Fibroblast of lung (primary cell): ENCODE data around the gene GPC5. TPM values are rescaled to one million over a fixed set of nuclear protein-coding genes. Genes with fewer than 3 reads are reported as not detected.
A peak's percentile ranks its signal among the peaks of the same experiment; 100 is the strongest.

Source experiments
- DNase-seq, 2 donors: peaks; one replicate each; pipeline versions ENCODE4 v3.0.0 to v3.0.0-alpha.2; 2010; ENCODE audit warnings: low read depth in 2 of 2
- H2AFZ ChIP-seq: 2 replicates; pipeline ENCODE4 v1.5.1; 2012; ENCODE audit warnings: low read length, control low read depth, inconsistent platforms
- H3K27ac ChIP-seq: 2 replicates; pipeline ENCODE4 v1.5.1; 2011; ENCODE audit warnings: low read length, control low read depth; ENCODE audit not compliant: insufficient read depth
- H3K27me3 ChIP-seq: 2 replicates; pipeline ENCODE4 v1.5.1; 2011; ENCODE audit warnings: mild to moderate bottlenecking, low read length; ENCODE audit not compliant: control insufficient read depth, insufficient read depth
- H3K36me3 ChIP-seq: 2 replicates; pipeline ENCODE4 v1.5.1; 2011; ENCODE audit warnings: low read length; ENCODE audit not compliant: control insufficient read depth, insufficient read depth
- H3K4me1 ChIP-seq: 2 replicates; pipeline ENCODE4 v1.5.1; 2011; ENCODE audit warnings: low read length; ENCODE audit not compliant: control insufficient read depth, insufficient read depth; ENCODE audit errors: extremely low read depth
- H3K4me2 ChIP-seq: 2 replicates; pipeline ENCODE4 v1.5.1; 2011; ENCODE audit warnings: low read length, control low read depth; ENCODE audit not compliant: insufficient read depth; ENCODE audit errors: extremely low read depth
- H3K4me3 ChIP-seq, 4 experiments: fragments of 200-600 bp in 1 of 4; sonication (generic) in 1 of 4; replicated peaks in 1 of 4; 2 replicates each; pipeline ENCODE4 v1.5.1; 2011 to 2016; ENCODE audit warnings: low read length in 4 of 4, low read depth in 3 of 4, mild to moderate bottlenecking in 3 of 4, control low read depth in 2 of 4, inconsistent platforms in 1 of 4, mixed read lengths in 1 of 4; ENCODE audit not compliant: insufficient read depth in 1 of 4; ENCODE audit errors: control extremely low read depth in 1 of 4
- H3K79me2 ChIP-seq: 2 replicates; pipeline ENCODE4 v1.5.1; 2012; ENCODE audit warnings: mild to moderate bottlenecking, low read length, inconsistent platforms; ENCODE audit not compliant: control insufficient read depth, insufficient read depth
- H3K9ac ChIP-seq: 2 replicates; pipeline ENCODE4 v1.5.1; 2011; ENCODE audit warnings: mild to moderate bottlenecking, low read length, control low read depth; ENCODE audit not compliant: insufficient read depth
- H3K9me3 ChIP-seq: 2 replicates; pipeline ENCODE4 v1.5.1; 2012; ENCODE audit warnings: low read depth, low read length; ENCODE audit not compliant: control insufficient read depth, insufficient read depth
- H4K20me1 ChIP-seq: 2 replicates; pipeline ENCODE4 v1.5.1; 2011; ENCODE audit warnings: low read length; ENCODE audit not compliant: control insufficient read depth, insufficient read depth; ENCODE audit errors: extremely low read depth
- EZH2 ChIP-seq: IDR thresholded peaks from 2 replicates; pipeline ENCODE4 v1.5.1; 2012; ENCODE audit warnings: low read length, control low read depth, mild to moderate bottlenecking; ENCODE audit errors: missing control alignments
- polyA plus RNA-seq, 2 donors: library from polyadenylated mRNA; depleted of rRNA in 1 of 2; stranded (reverse) in 1 of 2; unstranded in 1 of 2; fragments of >200 nt; gene quantifications; 2 replicates each; pipeline ENCODE4 v1.2.1, GENCODE V29; 2011 to 2012; ENCODE audit warnings: missing spikeins in 1 of 2
- total RNA-seq: library from RNA; depleted of rRNA; stranded (reverse); fragments of >200 nt; gene quantifications from 2 replicates; pipeline ENCODE4 v1.2.1, GENCODE V29; 2014
- TF ChIP-seq, protein P1 (sequence below), 2 donors: IDR thresholded peaks in 1 of 2; conservative IDR thresholded peaks in 1 of 2; 1 replicate in 1 of 2; 2 replicates in 1 of 2; pipeline ENCODE4 v1.5.1; 2011 to 2012; ENCODE audit warnings: low read length in 2 of 2, control low read depth in 1 of 2, inconsistent platforms in 1 of 2, low read depth in 1 of 2, mild to moderate bottlenecking in 1 of 2

Gene GPC5
- total and polyA plus RNA-seq, 2 donors (not counting 1 experiment from before 2014, with no cell fraction given): 0.17 TPM; not detected in 1

DNA sequence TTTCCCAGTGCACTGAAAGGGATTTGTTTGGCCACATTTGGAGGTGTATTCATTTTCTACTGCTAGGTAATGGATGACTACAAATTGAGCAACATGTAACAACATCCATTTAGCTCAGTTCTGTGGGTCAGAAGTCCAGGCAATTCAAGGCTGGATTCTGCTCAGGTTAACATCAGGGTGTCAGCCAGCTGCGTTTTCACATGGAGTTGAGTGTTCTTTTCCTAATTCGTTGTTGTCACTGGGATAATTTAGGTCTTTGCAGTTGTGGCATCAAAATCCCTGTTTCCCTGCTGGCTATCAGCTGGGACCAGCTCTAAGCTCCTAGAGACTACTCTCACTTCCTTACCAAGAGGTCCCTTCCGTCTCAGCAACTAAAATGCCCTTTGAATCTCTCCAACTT lies 25.5 kb upstream of the GPC5 start:
- H3K79me2 ChIP-seq: no peaks in the 10 kb centered on the region
- no peak overlapping the region for H3K9ac ChIP-seq
- TF ChIP-seq, protein P1, sequence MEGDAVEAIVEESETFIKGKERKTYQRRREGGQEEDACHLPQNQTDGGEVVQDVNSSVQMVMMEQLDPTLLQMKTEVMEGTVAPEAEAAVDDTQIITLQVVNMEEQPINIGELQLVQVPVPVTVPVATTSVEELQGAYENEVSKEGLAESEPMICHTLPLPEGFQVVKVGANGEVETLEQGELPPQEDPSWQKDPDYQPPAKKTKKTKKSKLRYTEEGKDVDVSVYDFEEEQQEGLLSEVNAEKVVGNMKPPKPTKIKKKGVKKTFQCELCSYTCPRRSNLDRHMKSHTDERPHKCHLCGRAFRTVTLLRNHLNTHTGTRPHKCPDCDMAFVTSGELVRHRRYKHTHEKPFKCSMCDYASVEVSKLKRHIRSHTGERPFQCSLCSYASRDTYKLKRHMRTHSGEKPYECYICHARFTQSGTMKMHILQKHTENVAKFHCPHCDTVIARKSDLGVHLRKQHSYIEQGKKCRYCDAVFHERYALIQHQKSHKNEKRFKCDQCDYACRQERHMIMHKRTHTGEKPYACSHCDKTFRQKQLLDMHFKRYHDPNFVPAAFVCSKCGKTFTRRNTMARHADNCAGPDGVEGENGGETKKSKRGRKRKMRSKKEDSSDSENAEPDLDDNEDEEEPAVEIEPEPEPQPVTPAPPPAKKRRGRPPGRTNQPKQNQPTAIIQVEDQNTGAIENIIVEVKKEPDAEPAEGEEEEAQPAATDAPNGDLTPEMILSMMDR (conservative IDR thresholded peaks at IDR 0.05 in 1 of 2, IDR thresholded peaks at IDR 0.05 in 1 of 2; ENCODE audit: low read depth in 1 of 2, low read length in 2 of 2): no peak
- TF ChIP-seq EZH2: no peak
- no peaks in the 10 kb centered on the region for H4K20me1 ChIP-seq
- H3K27ac ChIP-seq: no peak overlapping the region
- H3K36me3 ChIP-seq: no peaks in the 10 kb centered on the region
- H3K4me3 ChIP-seq: no peak overlapping the region
- H3K9me3 ChIP-seq: no peaks in the 10 kb centered on the region
- peaks cover 2% of the 10 kb centered on the region for H3K4me1 ChIP-seq
- no peak overlapping the region for H3K4me2 ChIP-seq
- no peaks in the 10 kb centered on the region for H3K27me3 ChIP-seq
- no peak for DNase-seq
- no peak overlapping the region for H2AFZ ChIP-seq

DNA sequence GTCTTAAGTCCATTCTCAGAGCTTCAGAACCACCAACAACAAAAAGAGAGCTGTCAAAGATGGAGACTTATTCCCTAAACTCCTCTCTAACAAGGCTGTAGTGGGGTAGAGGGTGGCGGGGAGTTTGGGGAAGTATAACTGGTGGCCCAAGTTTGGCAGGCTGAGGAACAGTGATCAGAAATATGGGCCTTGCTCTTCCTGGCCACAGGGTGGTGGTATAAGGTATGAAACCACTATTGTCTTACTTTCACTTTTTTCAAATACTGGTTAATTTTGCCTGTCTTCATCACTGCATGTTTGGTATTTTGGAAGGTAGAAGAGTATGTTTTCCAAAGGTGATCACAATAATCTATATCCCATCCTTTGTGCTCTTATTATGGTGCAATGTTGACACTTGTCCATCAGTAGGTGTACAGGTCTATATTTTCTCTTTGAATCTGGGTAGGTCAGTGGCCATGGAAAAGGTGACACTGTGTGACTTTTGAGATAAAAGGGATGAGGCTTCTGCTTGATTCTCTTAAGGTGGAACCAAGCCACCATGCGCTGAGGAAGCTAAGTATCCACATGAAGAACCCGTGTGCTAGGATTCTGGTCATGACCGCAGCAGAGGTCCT lies 23.2 kb upstream of the GPC5 start:
- H3K4me2 ChIP-seq: no peak overlapping the region

DNA sequence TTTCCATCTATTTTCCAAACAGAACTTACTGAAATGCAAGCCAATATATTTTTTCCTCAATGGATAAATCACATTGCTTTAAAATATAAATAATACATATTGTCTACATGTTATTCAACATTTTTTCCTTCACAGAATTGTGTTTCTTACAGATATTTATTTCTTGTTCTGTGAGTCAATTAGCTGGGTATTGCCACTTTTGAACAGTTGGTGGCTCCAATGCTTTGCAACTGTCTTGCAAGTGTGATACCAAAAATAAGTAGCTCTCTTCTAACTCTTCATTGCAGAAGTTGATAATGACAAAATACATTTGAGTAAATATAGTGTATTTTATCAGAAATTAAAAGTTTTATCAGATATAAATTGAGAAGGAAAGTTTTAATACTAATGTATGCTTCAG lies 17.1 kb upstream of the GPC5 start:
- peak; percentile 28 to 69 for DNase-seq
- TF ChIP-seq, protein P1 (conservative IDR thresholded peaks at IDR 0.05 in 1 of 2, IDR thresholded peaks at IDR 0.05 in 1 of 2; ENCODE audit: low read depth in 1 of 2, low read length in 2 of 2): peak; percentile 4 to 56
- no peak for TF ChIP-seq EZH2

More for the DNA sequence above, 23.2 kb upstream of the GPC5 start:
- no peak for TF ChIP-seq EZH2
- TF ChIP-seq, protein P1 (conservative IDR thresholded peaks at IDR 0.05 in 1 of 2, IDR thresholded peaks at IDR 0.05 in 1 of 2; ENCODE audit: low read depth in 1 of 2, low read length in 2 of 2): peak; percentile 47 to 68
- H3K79me2 ChIP-seq: no peaks in the 10 kb centered on the region
- peak in 1 of 2 donors; percentile 30 for DNase-seq
- H2AFZ ChIP-seq: no peak overlapping the region
- H3K27me3 ChIP-seq: no peaks in the 10 kb centered on the region
- H3K4me3 ChIP-seq: no peak overlapping the region
- no peaks in the 10 kb centered on the region for H4K20me1 ChIP-seq
- no peaks in the 10 kb centered on the region for H3K4me1 ChIP-seq
- H3K9ac ChIP-seq: no peak overlapping the region
- no peaks in the 10 kb centered on the region for H3K9me3 ChIP-seq
- H3K36me3 ChIP-seq: no peaks in the 10 kb centered on the region
- H3K27ac ChIP-seq: no peak overlapping the region

More for the DNA sequence above, 17.1 kb upstream of the GPC5 start:
- H2AFZ ChIP-seq: no peak overlapping the region
- H3K27me3 ChIP-seq: no peaks in the 10 kb centered on the region
- no peak overlapping the region for H3K27ac ChIP-seq
- no peaks in the 10 kb centered on the region for H3K79me2 ChIP-seq
- H3K9me3 ChIP-seq: no peaks in the 10 kb centered on the region
- no peaks in the 10 kb centered on the region for H3K4me1 ChIP-seq
- H3K4me2 ChIP-seq: no peak overlapping the region
- H3K36me3 ChIP-seq: no peaks in the 10 kb centered on the region
- no peaks in the 10 kb centered on the region for H4K20me1 ChIP-seq
- H3K4me3 ChIP-seq: no peak overlapping the region
- no peak overlapping the region for H3K9ac ChIP-seq
